Neuronal stem cell (in vitro differentiated cells): Measurements from ENCODE around the gene FBLN1.
"Not testable (repeated sequence)": the region's sequence is repeated elsewhere in the genome, so short reads cannot be mapped to it uniquely, and the experiment has no call there.

Source experiments
- DNase-seq: peaks from one replicate; pipeline ENCODE4 v3.0.0-alpha.2; 2013; ENCODE audit warnings: low spot score
- H2AFZ ChIP-seq: one replicate; pipeline ENCODE4 v1.6.1; 2013; ENCODE audit warnings: mild to moderate bottlenecking, low read length, inconsistent platforms
- H2AK5ac ChIP-seq: 2 replicates; pipeline ENCODE4 v1.6.1; 2013; ENCODE audit warnings: low read depth, mild to moderate bottlenecking, inconsistent platforms, low read length, moderate library complexity, mixed read lengths
- H2BK120ac ChIP-seq: 2 replicates; pipeline ENCODE4 v1.6.1; 2013; ENCODE audit warnings: low read depth, mild to moderate bottlenecking, inconsistent platforms, low read length, moderate library complexity, mixed read lengths
- H2BK12ac ChIP-seq: one replicate; pipeline ENCODE4 v1.6.1; 2013; ENCODE audit warnings: low read length, inconsistent platforms
- H2BK15ac ChIP-seq: 2 replicates; pipeline ENCODE4 v1.6.1; 2013; ENCODE audit warnings: mild to moderate bottlenecking, low read length, inconsistent platforms, mixed read lengths
- H2BK5ac ChIP-seq: one replicate; pipeline ENCODE4 v1.6.1; 2013; ENCODE audit warnings: inconsistent platforms, mild to moderate bottlenecking, low read length, moderate library complexity
- H3K14ac ChIP-seq: one replicate; pipeline ENCODE4 v1.6.1; 2013; ENCODE audit warnings: low read length, inconsistent platforms
- H3K18ac ChIP-seq: 2 replicates; pipeline ENCODE4 v1.6.1; 2013; ENCODE audit warnings: low read length, inconsistent platforms
- H3K23ac ChIP-seq: 2 replicates; pipeline ENCODE4 v1.6.1; 2013; ENCODE audit warnings: low read depth, mild to moderate bottlenecking, mixed read lengths, low read length, inconsistent platforms; ENCODE audit not compliant: poor library complexity
- H3K27ac ChIP-seq: replicated peaks from 3 replicates; pipeline ENCODE4 v1.5.1; 2013; ENCODE audit warnings: low read length, inconsistent platforms
- H3K27me3 ChIP-seq, 3 experiments: 2 replicates each; pipeline ENCODE4 v1.6.1; 2013; ENCODE audit warnings: low read length in 3 of 3, mild to moderate bottlenecking in 2 of 3, inconsistent platforms in 1 of 3, low read depth in 1 of 3, mixed read lengths in 1 of 3, moderate library complexity in 1 of 3; ENCODE audit not compliant: control insufficient read depth in 3 of 3, insufficient read depth in 3 of 3
- H3K36me3 ChIP-seq, 2 donors: replicated peaks in 1 of 2; 2 replicates each; pipeline ENCODE4 v1.6.1; 2013; ENCODE audit warnings: low read length in 2 of 2; ENCODE audit not compliant: control insufficient read depth in 2 of 2, insufficient read depth in 2 of 2
- H3K4ac ChIP-seq: 2 replicates; pipeline ENCODE4 v1.6.1; 2013; ENCODE audit warnings: inconsistent platforms, mild to moderate bottlenecking, low read length, moderate library complexity
- H3K4me1 ChIP-seq, 2 donors: 1 replicate in 1 of 2; 2 replicates in 1 of 2; pipeline ENCODE4 v1.6.1; 2013; ENCODE audit warnings: low read length in 2 of 2, low read depth in 1 of 2; ENCODE audit not compliant: control insufficient read depth in 2 of 2, insufficient read depth in 1 of 2
- H3K4me2 ChIP-seq: one replicate; pipeline ENCODE4 v1.6.1; 2013; ENCODE audit warnings: mild to moderate bottlenecking, low read length, inconsistent platforms; ENCODE audit not compliant: insufficient read depth, poor library complexity, severe bottlenecking
- H3K4me3 ChIP-seq, 2 donors: 2 replicates each; pipeline ENCODE4 v1.5.1; 2013; ENCODE audit warnings: low read length in 2 of 2, mild to moderate bottlenecking in 2 of 2, inconsistent platforms in 1 of 2, moderate library complexity in 1 of 2
- H3K79me1 ChIP-seq: one replicate; pipeline ENCODE4 v1.6.1; 2013; ENCODE audit warnings: low read depth, mild to moderate bottlenecking, inconsistent platforms, low read length, moderate library complexity
- H3K9ac ChIP-seq: one replicate; pipeline ENCODE4 v1.6.1; 2013; ENCODE audit warnings: mild to moderate bottlenecking, low read depth, low read length, inconsistent platforms; ENCODE audit not compliant: poor library complexity
- H3K9me3 ChIP-seq, 2 donors: replicated peaks in 1 of 2; 2 replicates each; pipeline versions ENCODE3 to v1.6.1; 2013; ENCODE audit warnings: low read length in 2 of 2, mild to moderate bottlenecking in 2 of 2, inconsistent platforms in 1 of 2, low read depth in 1 of 2, mixed read lengths in 1 of 2, moderate library complexity in 1 of 2; ENCODE audit not compliant: control insufficient read depth in 2 of 2, insufficient read depth in 1 of 2
- H4K8ac ChIP-seq: one replicate; pipeline ENCODE4 v1.6.1; 2013; ENCODE audit warnings: low read depth, mild to moderate bottlenecking, inconsistent platforms, low read length, moderate library complexity
- H4K91ac ChIP-seq: one replicate; pipeline ENCODE4 v1.6.1; 2013; ENCODE audit warnings: low read length, low read depth, mild to moderate bottlenecking, inconsistent platforms; ENCODE audit not compliant: poor library complexity
- WGBS, 2 donors: extraction: QIAGEN DNeasy Blood & Tissue Kit; methylation state at CpG; one replicate each; pipeline ENCODE4 v1.1.7; 2013; ENCODE audit warnings: missing lambda C conversion rate in 2 of 2, mixed read lengths in 1 of 2; ENCODE audit not compliant: insufficient read length in 2 of 2, insufficient replicate concordance in 1 of 2; ENCODE audit errors: extremely low coverage in 2 of 2; 5-methylcytosine and 5-hydroxymethylcytosine counted together

The FBLN1 gene

GRCh38 chr22:45542001-45542520, 39.4 kb downstream of the FBLN1 start:
- Histone ChIP-seq H3K18ac (peak overlapping the region; percentile 41), H3K27ac (no peak overlapping the region), H3K23ac (no peak overlapping the region), H3K4me2 (no peak overlapping the region), H2AFZ (no peak overlapping the region), H3K27me3 (no peaks in the 10 kb centered on the region), H3K4me3 (no peak overlapping the region), H2BK120ac (no peak overlapping the region), H3K36me3 (peaks cover 50 to 83% of the 10 kb centered on the region in 2 donors), H2BK5ac (no peak overlapping the region), H3K9ac (no peak overlapping the region), H3K4me1 (peaks cover 7 to 8% of the 10 kb centered on the region in 2 donors), H3K14ac (no peak overlapping the region), H2BK15ac (no peak overlapping the region), H4K91ac (no peak overlapping the region), H3K4ac (no peak overlapping the region), H3K9me3 (peaks cover 0 to 3% of the 10 kb centered on the region in 2 donors), H2BK12ac (no peak overlapping the region), H4K8ac (no peak overlapping the region), H2AK5ac (no peak overlapping the region), H3K79me1 (peaks cover 3% of the 10 kb centered on the region)
- no peak for DNase-seq
- WGBS, 2 donors: no CpG with 5 or more reads among the region's 19 CpGs

GRCh38 chr22:45542736-45543135, 40.1 kb downstream of the FBLN1 start:
- not testable (repeated sequence) for H3K4me3 ChIP-seq, H2BK5ac ChIP-seq, H4K8ac ChIP-seq, H3K4ac ChIP-seq, H3K9me3 ChIP-seq, H3K4me2 ChIP-seq, H3K27ac ChIP-seq, H2BK120ac ChIP-seq, H2BK15ac ChIP-seq, H3K79me1 ChIP-seq, H2BK12ac ChIP-seq, H4K91ac ChIP-seq, H3K27me3 ChIP-seq, H3K4me1 ChIP-seq, H3K14ac ChIP-seq, H2AFZ ChIP-seq, DNase-seq
- peak overlapping the region; percentile 39 for H3K23ac ChIP-seq
- no CpG with 5 or more reads among the region's 13 CpGs for WGBS, 2 donors
- H3K9ac ChIP-seq: peak overlapping the region; percentile 34
- H2AK5ac ChIP-seq: peak overlapping the region; percentile 8
- H3K18ac ChIP-seq: peak overlapping the region; percentile 30
- H3K36me3 ChIP-seq: peaks cover 53 to 86% of the 10 kb centered on the region in 2 donors

- no peak overlapping the region for H3K9ac ChIP-seq
- peaks cover 3% of the 10 kb centered on the region for H3K79me1 ChIP-seq
- H2AFZ ChIP-seq: no peak overlapping the region
- peaks cover 55 to 87% of the 10 kb centered on the region in 2 donors for H3K36me3 ChIP-seq
- DNase-seq: no peak
- peak overlapping the region; percentile 21 for H3K23ac ChIP-seq
- H3K14ac ChIP-seq: no peak overlapping the region
- H4K91ac ChIP-seq: no peak overlapping the region
- no peak overlapping the region for H2BK15ac ChIP-seq
- no peak overlapping the region for H3K18ac ChIP-seq
- H2BK5ac ChIP-seq: no peak overlapping the region
- no peaks in the 10 kb centered on the region for H3K27me3 ChIP-seq
- no peak overlapping the region for H2BK12ac ChIP-seq
- no CpG with 5 or more reads among the region's 13 CpGs for WGBS, 2 donors
- H3K9me3 ChIP-seq: peaks cover 0 to 3% of the 10 kb centered on the region in 2 donors
- no peak overlapping the region for H4K8ac ChIP-seq
- no peak overlapping the region for H3K4ac ChIP-seq
- no peak overlapping the region for H3K4me2 ChIP-seq
- H3K27ac ChIP-seq: no peak overlapping the region
- no peak overlapping the region for H2AK5ac ChIP-seq
- H2BK120ac ChIP-seq: no peak overlapping the region
- peak overlapping the region in 1 of 2 donors; percentile 24 for H3K4me3 ChIP-seq
- peaks cover 7 to 8% of the 10 kb centered on the region in 2 donors for H3K4me1 ChIP-seq
These were observed 40.6 kb downstream of the FBLN1 start for GRCh38 chr22:45543243-45543642.

- no CpG with 5 or more reads among the region's 12 CpGs for WGBS, 2 donors
- H3K36me3 ChIP-seq: peaks cover 61 to 94% of the 10 kb centered on the region in 2 donors
These were observed 42.0 kb downstream of the FBLN1 start for GRCh38 chr22:45544588-45545170.

More at GRCh38 chr22:45544588-45545170, 42.0 kb downstream of the FBLN1 start:
- H3K4ac ChIP-seq: no peak overlapping the region
- no peak for DNase-seq
- no peak overlapping the region for H2BK15ac ChIP-seq
- H3K9ac ChIP-seq: no peak overlapping the region
- no peak overlapping the region for H4K91ac ChIP-seq
- H3K4me1 ChIP-seq: peaks cover 2 to 8% of the 10 kb centered on the region in 2 donors
- no peak overlapping the region for H4K8ac ChIP-seq
- no peak overlapping the region for H2BK5ac ChIP-seq
- no peak overlapping the region for H2BK12ac ChIP-seq
- H3K23ac ChIP-seq: no peak overlapping the region
- H3K27me3 ChIP-seq: no peaks in the 10 kb centered on the region
- no peak overlapping the region for H3K18ac ChIP-seq
- H3K9me3 ChIP-seq: peaks cover 2 to 3% of the 10 kb centered on the region in 2 donors
- H2BK120ac ChIP-seq: no peak overlapping the region
- no peak overlapping the region for H2AFZ ChIP-seq
- H3K4me3 ChIP-seq: no peak overlapping the region
- H3K4me2 ChIP-seq: no peak overlapping the region
- H3K14ac ChIP-seq: no peak overlapping the region
- H2AK5ac ChIP-seq: no peak overlapping the region
- no peak overlapping the region for H3K27ac ChIP-seq
- peaks cover 3% of the 10 kb centered on the region for H3K79me1 ChIP-seq
